Nephron (organoid): ENCODE results near the gene NDUFS6.
"Not testable (repeated sequence)": the region's sequence is repeated elsewhere in the genome, so short reads cannot be mapped to it uniquely, and the experiment has no call there.

Experiments
- H3K27ac Mint-ChIP-seq, 3 experiments: 2 replicates each; pipeline ENCODE4 v1.8.0; 2020; ENCODE audit warnings: mixed read lengths in 3 of 3, mild to moderate bottlenecking in 2 of 3, moderate library complexity in 1 of 3
- H3K27me3 Mint-ChIP-seq: 2 replicates; pipeline ENCODE4 v1.8.0; 2021; ENCODE audit warnings: low read depth, mild to moderate bottlenecking, moderate library complexity, mixed read lengths
- H3K36me3 Mint-ChIP-seq: 2 replicates; pipeline ENCODE4 v1.8.0; 2020; ENCODE audit warnings: low read depth, mixed read lengths
- H3K4me1 Mint-ChIP-seq: 2 replicates; pipeline ENCODE4 v1.8.0; 2020; ENCODE audit warnings: mixed read lengths
- H3K4me3 Mint-ChIP-seq, 3 experiments: 2 replicates each; pipeline ENCODE4 v1.8.0; 2020; ENCODE audit warnings: mild to moderate bottlenecking in 3 of 3, mixed read lengths in 3 of 3, moderate library complexity in 2 of 3
- H3K9me3 Mint-ChIP-seq: 2 replicates; pipeline ENCODE4 v1.8.0; 2020; ENCODE audit warnings: mixed read lengths
- CTCF ChIP-seq, 3 experiments: fragments of 200-600 bp; sonication (generic); IDR thresholded peaks; one replicate each; pipeline ENCODE4 v1.5.0; 2021; ENCODE audit warnings: antibody characterized with exemption in 3 of 3; ENCODE audit not compliant: unreplicated experiment in 3 of 3

Gene NDUFS6

GRCh38 chr5:1836891-1837880, 36.0 kb downstream of the NDUFS6 start:
- Mint-ChIP-seq H3K9me3 (no peaks in the 10 kb centered on the region), H3K4me1 (peaks cover 23% of the 10 kb centered on the region), H3K27ac (no peak overlapping the region), H3K36me3 (no peaks in the 10 kb centered on the region), H3K27me3 (peaks cover 60% of the 10 kb centered on the region), H3K4me3 (no peak overlapping the region)
- no peak for TF ChIP-seq CTCF (IDR thresholded peaks at IDR 0.05; ENCODE audit: unreplicated experiment in 3 of 3)

- Mint-ChIP-seq H3K4me1 (peaks cover 23% of the 10 kb centered on the region), H3K27ac (no peak overlapping the region)
- no peak for TF ChIP-seq CTCF (IDR thresholded peaks at IDR 0.05; ENCODE audit: unreplicated experiment in 3 of 3)
These were observed 36.8 kb downstream of the NDUFS6 start for GRCh38 chr5:1838013-1838412.

GRCh38 chr5:1840071-1840547, 38.9 kb downstream of the NDUFS6 start:
- Mint-ChIP-seq H3K27ac (no peak overlapping the region), H3K36me3 (no peaks in the 10 kb centered on the region), H3K9me3 (no peaks in the 10 kb centered on the region), H3K4me1 (peaks cover 11% of the 10 kb centered on the region), H3K27me3 (peaks cover 40% of the 10 kb centered on the region), H3K4me3 (no peak overlapping the region)
- no peak for TF ChIP-seq CTCF (IDR thresholded peaks at IDR 0.05; ENCODE audit: unreplicated experiment in 3 of 3)

More at GRCh38 chr5:1838013-1838412, 36.8 kb downstream of the NDUFS6 start:
- no peak overlapping the region for H3K4me3 Mint-ChIP-seq
- peaks cover 55% of the 10 kb centered on the region for H3K27me3 Mint-ChIP-seq
- no peaks in the 10 kb centered on the region for H3K9me3 Mint-ChIP-seq
- no peaks in the 10 kb centered on the region for H3K36me3 Mint-ChIP-seq

- no peaks in the 10 kb centered on the region for H3K9me3 Mint-ChIP-seq
- H3K36me3 Mint-ChIP-seq = no peaks in the 10 kb centered on the region
- H3K27ac Mint-ChIP-seq = no peak overlapping the region
- H3K4me1 Mint-ChIP-seq = peaks cover 5% of the 10 kb centered on the region
- H3K4me3 Mint-ChIP-seq = no peak overlapping the region
- peaks cover 34% of the 10 kb centered on the region for H3K27me3 Mint-ChIP-seq
- no peak for TF ChIP-seq CTCF (IDR thresholded peaks at IDR 0.05; ENCODE audit: unreplicated experiment in 3 of 3)
These were observed 39.7 kb downstream of the NDUFS6 start for GRCh38 chr5:1840741-1841521.

- Mint-ChIP-seq H3K4me1 (no peaks in the 10 kb centered on the region), H3K36me3 (no peaks in the 10 kb centered on the region), H3K4me3 (no peak overlapping the region), H3K27ac (no peak overlapping the region), H3K9me3 (peaks cover under 1% of the 10 kb centered on the region), H3K27me3 (peaks cover 29% of the 10 kb centered on the region)
- no peak for TF ChIP-seq CTCF (IDR thresholded peaks at IDR 0.05; ENCODE audit: unreplicated experiment in 3 of 3)
These were observed 41.0 kb downstream of the NDUFS6 start for GRCh38 chr5:1842004-1842819.

GRCh38 chr5:1843761-1844160, 42.6 kb downstream of the NDUFS6 start:
- not testable (repeated sequence) for H3K9me3 Mint-ChIP-seq

More at GRCh38 chr5:1843761-1844160, 42.6 kb downstream of the NDUFS6 start:
- not testable (repeated sequence) for H3K36me3 Mint-ChIP-seq, H3K4me1 Mint-ChIP-seq, H3K4me3 Mint-ChIP-seq, H3K27ac Mint-ChIP-seq
- H3K27me3 Mint-ChIP-seq = peaks cover 42% of the 10 kb centered on the region
